NCI-H82 treated with DMSO at 0.1 percent for 48 hours (cell line): ENCODE data around the gene WSCD2.
A peak's percentile ranks its signal among the peaks of the same experiment; 100 is the strongest.

Source experiments
- DNase-seq: peaks from one replicate; lab custom pipeline; 2025; ENCODE audit not compliant: unreplicated experiment; lab: John Stamatoyannopoulos, UW

WSCD2 gene

DNA sequence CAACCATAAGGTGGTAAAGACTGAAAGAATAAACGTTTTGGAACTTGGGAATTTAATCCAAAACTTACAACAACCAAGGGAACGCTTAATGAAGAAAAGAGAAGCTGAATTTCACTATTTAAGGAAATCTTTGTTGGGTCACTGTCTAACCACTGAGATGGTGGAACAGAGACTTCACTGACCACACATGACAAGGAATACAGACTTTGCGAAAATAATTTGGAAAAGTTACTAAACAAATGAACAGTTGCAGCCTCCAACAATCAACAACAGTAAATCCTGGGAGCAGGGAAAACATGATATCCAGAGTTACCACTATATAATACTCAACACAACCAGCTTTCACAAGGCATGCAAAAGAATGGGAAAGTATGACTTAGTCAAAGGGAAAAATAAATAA is 131.0 kb downstream of the WSCD2 start:
- DNase-seq: no peak

DNA sequence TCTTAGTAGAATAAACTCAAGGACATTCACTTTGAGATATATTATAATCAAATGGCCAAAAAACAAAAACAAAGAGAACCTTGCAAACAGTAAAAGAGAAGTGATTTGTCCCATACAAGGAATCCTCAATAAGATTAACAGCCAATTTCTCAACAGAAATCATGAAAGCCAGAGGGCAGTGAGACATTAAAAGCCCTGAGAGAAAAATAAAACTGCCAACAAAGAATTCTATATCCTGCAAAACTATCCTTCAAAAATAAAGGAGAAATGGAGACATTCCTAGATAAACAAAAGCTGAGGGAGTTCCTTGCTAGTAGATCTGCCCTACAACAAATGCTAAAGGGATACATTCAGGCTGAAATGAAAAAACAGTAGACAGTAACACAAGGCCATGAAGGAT is 131.9 kb downstream of the WSCD2 start:
- DNase-seq: no peak

DNA sequence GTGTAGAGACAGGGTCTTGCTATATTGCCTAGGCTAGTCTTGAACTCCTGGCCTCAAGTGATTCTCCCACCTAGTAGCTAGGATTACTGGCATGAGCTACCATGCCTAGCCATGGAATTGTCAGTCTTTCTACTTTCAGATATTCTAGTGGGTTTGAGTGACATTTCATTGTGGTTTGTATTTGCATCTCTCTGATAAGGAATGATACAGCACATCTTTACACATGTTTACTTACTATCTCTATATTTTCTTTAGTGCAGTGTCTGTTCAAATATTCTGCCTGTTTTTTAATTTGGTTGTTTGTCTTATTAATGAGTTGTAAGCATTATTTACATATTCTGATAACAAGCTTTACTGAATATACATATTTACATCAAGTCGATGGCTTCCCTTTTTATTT is 136.4 kb downstream of the WSCD2 start:
- DNase-seq: no peak

DNA sequence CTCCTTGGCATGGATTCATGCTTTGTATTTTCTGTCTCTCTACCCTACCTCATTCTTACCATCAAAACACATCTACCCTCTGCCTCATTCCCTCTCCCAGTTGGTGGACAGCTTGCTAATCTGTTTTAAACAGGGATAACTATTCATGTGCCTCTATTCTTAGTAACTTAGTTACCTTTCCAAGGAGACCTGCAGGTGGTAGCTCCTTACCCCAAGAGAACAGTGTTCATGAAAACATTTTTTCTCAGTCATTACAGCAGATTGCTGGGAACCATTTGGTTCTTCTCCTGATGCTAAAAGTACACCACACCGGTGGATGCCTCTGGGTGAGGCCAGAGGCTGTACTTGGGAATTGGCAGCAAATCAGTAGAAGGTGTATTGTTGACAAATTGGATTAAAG is 137.0 kb downstream of the WSCD2 start:
- DNase-seq: peak; percentile 65

DNA sequence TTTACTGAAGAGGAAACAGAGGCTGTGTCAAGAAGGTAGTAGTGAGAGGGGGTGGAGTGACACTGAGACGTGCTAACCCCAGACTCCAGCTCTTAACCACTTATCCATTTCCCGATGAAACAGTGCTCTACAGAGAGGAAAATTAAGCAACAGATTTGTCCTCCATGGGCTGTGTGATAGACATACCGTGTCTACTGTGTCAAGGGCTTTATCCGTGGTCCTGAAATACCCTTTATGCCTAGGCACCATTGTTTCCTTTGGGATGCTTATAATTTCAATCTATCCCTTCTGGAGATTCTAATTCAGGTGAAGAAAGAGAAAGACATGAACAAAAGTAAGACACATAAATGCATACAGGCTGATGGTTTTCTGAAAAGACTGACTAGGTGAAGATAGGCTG is 138.4 kb downstream of the WSCD2 start:
- no peak for DNase-seq

DNA sequence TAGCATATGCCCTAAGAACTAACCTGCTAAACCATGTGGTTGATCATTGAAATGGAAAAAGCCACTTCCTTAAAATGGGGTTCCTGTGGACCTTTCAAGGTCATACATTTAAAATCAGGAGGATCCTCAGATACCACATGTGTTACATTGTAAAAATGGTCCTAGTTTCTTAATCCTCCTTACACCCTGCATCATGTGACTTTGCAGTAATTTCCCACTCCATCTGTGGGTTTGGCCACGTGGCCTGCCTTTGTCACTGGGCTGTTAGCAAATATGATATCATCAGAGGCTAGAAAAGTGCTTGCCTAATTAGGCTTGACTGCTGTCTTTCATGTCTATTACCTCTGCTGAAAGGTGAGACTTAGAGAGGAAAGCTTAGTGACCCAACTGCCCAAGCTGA is 139.3 kb downstream of the WSCD2 start:
- DNase-seq: no peak

DNA sequence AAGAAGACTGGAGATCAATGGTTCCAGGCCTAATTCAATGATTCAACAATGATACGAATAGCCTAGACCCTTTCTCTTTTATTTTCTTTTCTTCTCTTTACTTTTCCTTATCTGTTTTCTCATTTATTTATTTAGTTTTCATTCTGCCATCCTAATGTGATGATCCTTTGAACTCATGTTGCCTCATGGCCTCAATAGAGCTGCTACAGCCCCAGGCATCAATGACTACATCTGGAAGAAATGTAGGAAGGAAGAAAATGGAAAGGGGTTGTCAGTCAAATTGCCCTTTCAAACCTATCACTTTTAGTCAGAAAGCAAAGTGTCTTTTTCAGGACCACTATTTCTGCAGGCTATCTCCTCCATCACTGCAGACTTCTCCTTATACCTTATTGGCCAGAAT is 140.1 kb downstream of the WSCD2 start:
- no peak for DNase-seq

DNA sequence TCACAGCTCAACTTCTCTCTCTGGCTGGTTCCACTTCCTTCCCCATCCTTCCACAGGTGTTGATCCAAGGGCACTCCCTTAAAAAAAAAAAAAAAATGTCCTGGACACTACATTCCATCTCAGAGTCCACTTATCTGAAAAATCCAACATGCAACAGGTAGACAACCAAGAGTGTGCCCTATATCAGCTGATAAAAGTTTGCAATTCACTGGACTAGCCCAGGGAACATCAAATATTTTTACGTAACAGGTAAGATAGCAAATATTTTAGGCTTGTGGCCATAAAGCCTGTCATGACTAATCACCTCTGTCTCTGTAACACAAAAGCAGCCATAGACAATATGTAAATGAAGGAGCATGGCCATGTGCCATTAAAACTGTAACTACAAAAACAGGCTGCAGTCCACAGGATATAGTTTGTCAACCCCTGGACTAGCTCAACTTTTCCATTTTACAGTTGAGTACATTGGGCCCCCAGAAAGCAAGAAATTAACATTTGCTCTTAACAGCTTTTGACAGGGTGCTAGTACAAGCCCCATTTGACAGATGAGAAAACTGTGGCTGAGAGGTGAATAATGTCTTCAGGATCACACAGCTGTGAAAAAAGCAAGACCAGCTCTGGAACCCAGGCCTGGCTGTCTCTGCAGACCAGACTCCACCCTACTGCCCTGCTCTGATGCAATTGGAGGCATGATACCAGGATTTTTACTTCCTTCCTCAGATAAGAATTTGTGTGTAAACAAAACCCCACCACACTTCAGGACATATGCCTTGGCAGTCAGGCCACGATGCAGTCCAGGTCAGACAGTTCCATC is 141.2 kb downstream of the WSCD2 start:
- DNase-seq: no peak

DNA sequence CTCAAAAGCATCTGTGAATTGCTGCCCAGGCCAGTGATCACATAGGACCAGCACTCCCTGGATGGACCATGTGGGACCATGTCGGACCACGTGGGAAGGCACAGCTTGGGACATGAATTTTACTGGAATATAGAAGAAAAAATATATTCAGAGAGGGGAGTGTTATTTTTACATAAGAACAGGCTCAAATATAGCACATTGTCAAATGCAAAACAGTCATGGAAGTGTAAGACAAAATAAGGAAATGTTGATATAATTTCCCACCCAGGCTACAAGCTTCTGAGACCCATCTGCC is 141.7 kb downstream of the WSCD2 start:
- no peak for DNase-seq

DNA sequence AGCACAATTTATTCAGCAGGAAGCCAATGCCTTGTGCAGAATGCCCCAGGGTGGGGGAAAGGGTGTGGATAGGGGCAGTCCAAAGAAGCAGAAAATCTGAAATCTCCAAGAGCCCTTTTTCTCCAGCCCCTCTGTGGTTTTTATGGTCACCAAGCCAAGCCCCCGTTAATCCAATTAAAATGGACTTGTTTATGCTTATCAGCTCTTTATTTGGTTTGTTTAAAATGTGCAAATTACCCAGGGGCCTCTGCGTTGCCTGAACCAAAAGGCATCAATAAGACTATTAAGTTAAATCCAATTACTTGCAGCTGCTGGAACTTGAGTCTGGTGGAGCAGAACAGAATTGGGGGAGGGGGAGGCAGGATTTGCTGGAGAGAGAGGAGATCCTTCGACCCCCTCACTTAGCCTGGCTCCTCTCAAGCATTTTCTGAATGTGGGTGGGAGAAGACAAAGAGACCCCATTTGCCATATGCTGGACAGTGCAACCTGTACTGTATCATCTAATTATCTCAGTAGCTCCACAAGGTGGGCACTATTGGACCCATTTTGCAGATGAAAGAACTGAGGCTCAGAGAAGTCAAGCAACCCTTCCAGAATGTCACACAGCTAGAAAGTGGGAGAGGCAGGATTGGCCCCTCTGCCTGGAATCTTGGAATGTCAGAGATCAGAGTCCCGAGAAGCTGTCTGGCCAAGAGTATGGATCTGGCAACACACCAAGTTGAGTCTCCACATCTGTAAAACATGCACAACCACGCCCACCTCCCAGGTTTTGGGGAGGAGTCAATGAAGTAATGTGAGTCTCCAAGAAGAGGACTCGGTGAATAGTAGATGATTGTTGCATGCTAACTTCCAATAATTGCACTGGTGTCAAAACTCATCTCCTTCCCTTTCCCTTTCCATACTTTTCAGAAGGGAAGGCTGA is 143.1 kb downstream of the WSCD2 start:
- peak; percentile 98 for DNase-seq

DNA sequence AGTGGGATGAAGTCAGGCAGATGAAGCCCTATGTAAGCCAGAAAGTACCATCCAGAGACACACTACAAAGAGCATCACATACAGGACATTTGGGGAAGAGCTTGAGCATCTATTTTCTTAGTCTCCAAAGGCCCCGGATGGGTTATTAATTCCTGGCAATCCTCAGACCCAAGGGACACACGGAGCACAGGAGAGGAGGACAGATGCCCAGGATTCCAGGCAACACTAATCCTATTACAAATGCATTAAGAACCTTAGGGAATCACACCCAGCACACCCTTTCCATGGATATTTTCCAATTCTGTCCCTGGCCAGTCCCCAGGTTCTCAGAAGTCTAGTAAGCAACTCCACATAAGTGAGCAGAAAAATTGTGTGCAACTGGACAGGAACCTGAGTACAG is 144.1 kb downstream of the WSCD2 start:
- peak; percentile 99 for DNase-seq

DNA sequence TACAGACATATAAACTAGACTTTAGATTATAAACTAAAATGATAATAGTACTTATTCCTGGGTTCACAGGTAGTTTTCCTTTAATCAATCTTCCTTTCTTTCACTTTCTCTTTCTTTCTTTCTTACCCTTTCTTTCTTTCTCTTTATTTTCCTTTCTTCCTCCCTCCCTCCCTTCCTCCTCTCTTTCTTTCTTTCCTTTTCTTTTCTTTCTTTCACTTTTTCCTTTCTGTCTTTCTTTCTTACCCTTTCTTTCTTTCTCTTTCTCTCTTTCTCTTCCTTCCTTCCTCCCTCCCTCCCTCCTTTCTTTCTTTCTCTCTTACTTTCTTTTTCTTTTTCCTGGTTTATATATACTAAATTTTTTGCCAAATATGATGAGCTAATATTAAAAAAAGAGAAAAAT is 148.5 kb downstream of the WSCD2 start:
- no peak for DNase-seq

DNA sequence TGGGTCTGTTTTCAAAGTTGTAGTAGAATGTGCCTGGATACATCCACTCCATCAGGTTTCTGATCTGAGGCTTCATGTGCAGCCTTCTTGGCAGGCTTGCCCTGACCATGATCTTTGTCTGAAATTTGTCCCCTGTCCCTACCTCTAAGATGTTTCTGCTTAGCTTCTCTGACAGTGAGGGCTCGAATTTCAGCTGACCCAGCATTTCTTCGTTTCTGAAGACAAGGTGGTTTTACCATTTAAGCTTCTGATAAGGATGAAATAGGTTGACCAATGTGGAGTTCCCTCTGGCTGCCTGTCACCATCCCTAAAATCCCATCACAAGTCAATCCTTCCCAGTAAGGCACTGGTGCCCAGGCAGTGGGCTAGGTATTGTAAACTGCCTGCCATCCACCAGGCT is 153.1 kb downstream of the WSCD2 start:
- no peak for DNase-seq

DNA sequence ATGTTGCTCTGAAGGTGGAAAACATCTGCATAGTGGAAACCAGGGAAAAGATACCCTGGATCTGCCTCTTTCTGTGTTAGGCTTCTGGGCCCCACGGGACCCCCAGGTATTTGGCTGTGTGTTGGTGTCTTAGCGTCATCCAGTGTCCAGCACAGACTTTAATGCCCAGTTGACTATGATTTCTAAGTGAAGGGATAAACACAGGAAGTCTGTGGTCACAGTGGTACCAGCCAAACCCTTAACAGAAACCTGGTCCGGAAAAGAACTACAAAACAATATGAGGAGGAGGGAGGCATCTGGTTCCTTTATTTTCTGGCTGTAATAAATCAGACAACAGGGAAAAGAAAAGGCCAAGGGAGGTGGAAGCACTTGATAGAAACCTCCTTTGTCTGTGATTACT is 153.6 kb downstream of the WSCD2 start:
- DNase-seq: no peak

DNA sequence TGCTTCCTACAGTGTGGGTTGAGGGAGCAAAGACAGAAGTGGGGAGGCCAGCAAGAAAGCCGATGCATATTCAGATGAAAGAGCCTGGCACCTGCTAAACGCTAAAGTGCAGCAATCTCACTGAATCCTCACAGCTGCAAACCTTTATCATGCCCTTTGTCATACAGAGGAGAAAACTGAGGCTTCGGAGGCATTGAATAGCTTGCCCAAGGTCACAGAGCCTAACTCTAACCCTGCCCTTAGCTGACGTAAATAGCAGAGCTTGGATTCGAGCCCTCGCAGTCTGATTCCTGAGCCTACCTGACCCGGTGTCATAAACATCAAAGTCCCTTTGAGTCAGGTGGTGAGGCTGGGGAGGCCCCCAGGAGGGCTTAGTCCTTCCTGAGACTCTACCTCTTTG is 155.1 kb downstream of the WSCD2 start:
- DNase-seq: no peak

DNA sequence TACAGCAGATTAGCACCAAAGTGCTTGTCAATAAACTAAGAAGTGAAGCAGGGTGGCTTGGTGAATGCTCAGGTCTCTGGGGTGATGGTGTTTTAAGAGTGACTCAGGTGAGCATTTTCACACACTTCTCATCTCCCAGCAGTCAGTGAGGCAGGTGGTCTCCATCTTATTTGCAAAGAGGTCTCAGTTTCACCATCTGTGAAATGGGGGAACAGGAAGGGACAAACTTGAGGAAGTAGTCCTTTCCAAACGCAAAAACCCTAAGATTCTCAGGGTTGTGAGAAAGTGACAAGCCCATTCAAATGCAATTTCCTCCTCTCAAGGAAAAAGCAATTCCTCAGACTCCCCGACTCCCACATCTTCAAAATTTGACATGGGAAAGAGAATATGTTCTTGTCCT is 155.9 kb downstream of the WSCD2 start:
- no peak for DNase-seq

DNA sequence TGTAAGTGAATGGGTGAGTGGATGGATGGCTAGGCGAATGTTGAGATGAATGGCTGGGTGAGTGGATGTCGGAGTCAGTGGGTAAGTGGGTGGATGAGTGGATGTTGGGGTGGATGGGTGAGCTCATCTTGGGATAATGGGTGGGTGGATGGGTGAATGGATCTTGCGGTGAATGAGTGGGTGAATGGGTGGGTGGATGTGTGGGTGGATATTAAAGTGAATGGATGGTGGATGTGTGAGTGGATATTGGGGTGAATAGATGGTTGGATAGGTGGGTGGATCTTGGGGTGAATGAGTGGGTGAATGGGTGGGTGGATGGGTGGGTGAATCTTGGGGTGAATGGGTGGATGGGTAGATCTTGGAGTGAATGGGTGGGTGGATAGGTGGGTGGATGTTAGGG is 158.1 kb downstream of the WSCD2 start:
- no peak for DNase-seq

DNA sequence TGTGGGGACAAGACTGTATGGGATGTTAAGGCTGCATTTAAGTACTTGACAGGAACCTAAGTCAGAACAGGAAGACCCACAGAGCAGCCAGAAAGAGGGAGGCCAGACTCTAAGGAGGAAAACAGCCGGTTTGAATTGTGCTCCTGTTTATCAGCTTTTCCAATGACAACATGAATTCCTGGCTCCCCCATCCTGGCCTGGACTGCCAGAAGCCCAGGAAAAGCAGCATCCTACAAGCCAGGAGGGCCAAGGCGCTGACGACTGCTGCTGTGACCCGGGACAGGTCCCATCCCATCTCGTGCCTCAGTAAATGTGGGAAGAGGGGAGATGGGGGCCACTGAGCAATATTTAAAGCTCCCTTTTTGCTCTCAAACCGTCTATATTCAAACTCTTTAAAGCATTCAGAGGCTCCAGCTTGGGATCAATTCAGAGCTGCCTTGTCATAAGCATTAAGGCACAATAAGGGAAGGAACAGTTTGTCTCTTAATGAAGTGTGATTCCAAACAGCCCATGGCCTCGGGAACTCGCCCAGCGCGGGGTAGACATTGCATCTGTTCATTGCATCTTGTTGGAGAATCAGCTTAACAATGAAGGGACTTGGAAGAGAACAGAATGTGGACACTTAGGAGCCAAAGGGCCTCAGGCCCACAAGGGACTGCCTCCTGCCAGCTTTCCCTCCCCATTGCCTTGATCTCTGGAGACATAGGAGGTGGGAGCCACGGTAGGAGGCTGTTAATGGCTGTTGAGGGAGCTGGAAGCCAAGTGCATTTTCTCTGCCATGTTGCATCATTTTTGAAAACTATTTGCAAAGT is 160.5 kb downstream of the WSCD2 start:
- DNase-seq: no peak

DNA sequence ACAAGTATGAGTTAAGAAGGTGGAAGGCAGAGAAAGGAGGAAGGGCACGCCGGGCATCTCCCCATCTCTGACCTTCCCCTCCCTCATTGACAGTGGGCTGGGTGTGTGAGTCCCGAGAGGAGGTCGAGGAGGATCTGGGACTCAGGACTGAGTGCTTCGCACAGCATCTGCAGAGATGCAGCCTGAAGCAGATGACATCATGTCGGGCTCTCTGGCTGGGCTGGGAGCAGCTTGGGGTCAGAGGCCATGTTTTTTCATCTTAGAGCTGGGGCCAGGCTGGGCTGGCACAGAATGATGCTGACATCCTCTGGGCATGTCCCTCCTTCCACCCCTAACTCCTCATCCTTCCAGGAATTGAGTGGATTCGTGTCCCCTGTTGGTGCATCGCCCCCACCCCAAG is 166.6 kb downstream of the WSCD2 start:
- DNase-seq: no peak

DNA sequence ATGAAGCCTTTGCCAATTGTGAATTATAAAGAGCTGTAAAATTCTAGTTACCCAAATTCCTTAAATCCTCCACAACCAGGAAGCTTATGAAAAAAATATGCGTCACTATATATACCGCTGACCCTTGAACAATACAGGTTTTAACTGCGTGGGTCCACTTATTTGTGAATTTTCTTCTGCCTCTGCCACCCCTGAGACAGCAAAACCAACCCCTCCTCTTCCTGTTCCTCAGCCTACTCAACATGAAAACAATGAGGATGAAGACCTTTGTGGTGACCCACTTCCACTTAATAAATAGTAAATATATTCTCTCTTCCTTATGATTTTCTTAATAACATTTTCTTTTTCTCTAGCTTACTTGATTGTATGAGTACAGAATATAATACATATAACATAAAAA is 167.9 kb downstream of the WSCD2 start:
- DNase-seq: no peak

DNA sequence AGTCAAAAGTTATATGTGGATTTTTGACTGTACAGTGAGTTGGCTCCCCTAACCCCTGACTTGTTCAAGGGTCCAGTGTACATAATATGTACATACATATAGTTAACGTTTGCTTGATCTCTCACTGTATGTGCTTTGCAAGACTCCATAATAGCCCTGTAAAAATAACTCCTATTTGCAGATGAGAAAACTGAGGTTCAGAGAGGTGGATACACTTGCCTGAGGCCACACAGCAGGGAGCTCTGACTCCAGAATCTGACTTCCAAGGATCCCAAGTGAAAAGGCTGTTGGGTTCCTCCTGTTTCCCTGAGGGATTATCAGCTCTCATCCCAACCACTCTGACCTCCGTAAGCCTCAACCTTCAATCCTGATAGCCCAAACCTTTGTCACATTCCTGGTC is 168.3 kb downstream of the WSCD2 start:
- DNase-seq: no peak
